GM13977 (cell line): ENCODE results near the gene AGAP1.

Source experiments
- DNase-seq: peaks from one replicate; pipeline ENCODE4 v3.0.0; 2012; ENCODE audit warnings: low spot score
- in situ Hi-C: fragments of 300-500 bp; cut with MboI; formaldehyde crosslinking; loops from one replicate; pipeline ENCODE4 v1.12.0; 2022; ENCODE audit warnings: low sequenced_read_pairs, low pct_unique_long_range_greater_than_20kb, mixed read lengths, inconsistent platforms; ENCODE audit not compliant: unreplicated experiment
- TF ChIP-seq, protein P1 (sequence below): IDR thresholded peaks from 2 replicates; pipeline ENCODE4 v1.5.1; 2012; ENCODE audit warnings: mild to moderate bottlenecking, control low read depth; ENCODE audit not compliant: insufficient read depth; ENCODE audit errors: extremely low read depth, missing control alignments

Gene AGAP1

DNA sequence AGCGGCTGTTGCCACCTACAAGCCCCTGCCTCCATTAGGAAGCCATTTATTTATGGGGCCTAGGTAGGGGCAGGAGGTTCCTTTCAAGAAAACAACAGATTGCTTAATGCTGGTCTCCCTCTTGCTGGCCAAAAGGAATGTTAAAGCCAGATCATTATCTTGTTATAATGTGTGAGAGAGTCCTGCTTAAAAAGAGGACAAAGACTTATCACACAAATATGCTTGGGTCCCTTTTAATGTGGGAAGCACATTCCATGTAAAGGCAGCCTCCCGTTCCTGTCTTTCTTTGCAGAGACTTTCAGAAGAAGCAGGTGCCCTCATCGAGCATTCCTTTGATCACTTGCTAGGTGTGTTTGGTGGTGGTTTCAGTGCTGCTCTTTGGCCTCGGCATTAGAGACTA lies 76.4 kb downstream of the AGAP1 start:
- DNase-seq = no peak
- in situ Hi-C loops = no loop called here
- TF ChIP-seq, protein P1, sequence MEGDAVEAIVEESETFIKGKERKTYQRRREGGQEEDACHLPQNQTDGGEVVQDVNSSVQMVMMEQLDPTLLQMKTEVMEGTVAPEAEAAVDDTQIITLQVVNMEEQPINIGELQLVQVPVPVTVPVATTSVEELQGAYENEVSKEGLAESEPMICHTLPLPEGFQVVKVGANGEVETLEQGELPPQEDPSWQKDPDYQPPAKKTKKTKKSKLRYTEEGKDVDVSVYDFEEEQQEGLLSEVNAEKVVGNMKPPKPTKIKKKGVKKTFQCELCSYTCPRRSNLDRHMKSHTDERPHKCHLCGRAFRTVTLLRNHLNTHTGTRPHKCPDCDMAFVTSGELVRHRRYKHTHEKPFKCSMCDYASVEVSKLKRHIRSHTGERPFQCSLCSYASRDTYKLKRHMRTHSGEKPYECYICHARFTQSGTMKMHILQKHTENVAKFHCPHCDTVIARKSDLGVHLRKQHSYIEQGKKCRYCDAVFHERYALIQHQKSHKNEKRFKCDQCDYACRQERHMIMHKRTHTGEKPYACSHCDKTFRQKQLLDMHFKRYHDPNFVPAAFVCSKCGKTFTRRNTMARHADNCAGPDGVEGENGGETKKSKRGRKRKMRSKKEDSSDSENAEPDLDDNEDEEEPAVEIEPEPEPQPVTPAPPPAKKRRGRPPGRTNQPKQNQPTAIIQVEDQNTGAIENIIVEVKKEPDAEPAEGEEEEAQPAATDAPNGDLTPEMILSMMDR = no peak

DNA sequence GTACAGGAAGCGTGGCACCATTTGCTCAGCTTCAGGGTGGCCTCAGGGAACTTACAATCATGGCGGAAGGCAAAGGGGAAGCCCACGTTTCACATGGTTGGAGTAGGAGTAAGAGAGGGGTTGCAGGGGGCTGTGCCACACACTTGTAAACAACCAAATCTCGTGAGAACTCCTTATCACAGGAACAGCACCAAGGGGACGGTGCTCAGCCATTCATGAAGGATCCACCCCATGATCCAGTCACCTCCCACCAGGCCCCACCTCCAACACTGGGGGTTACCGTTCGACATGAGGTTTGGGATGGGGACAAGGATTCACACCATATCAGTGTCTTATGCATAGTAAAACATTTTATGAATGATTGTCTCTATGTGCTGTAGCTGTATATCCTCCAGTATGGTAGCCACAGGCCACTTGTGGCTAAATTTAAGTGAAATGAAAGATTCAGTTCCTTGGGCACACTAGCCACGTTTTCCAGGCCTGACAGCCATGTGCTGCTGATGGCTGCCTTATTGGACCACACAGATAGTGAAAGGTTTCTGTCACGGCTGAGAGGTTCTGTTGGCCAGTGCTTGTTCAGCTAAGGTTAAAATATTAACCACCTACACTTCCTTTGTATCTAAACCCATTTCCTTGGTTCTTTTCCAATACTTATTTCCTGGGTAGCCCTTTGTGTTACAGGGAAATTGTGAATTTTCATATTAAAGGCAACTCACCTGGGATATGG lies 77.3 kb downstream of the AGAP1 start:
- no peak for DNase-seq
- TF ChIP-seq, protein P1 = no peak
- in situ Hi-C loops = no loop called here

DNA sequence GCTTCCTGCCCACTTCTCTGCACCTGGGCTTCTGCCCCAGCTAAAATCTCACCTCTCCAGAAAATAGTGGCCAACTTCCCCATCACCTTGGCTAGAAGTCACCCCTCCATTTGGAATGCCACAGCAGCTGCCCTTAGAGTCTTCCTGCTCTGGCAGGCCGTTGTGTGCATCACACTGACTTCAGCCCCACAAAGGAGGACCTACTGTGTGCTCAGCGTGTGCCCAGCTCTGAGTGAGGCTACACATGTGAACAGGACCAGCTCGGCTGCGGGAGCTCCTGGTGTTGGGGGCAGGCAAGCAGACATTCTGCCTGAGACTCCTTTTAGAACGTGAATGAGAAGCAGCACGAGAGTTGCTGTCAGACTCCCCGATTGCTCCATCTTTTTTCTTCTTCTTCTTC lies 78.7 kb downstream of the AGAP1 start:
- TF ChIP-seq, protein P1 = no peak
- in situ Hi-C loops = no loop called here
- no peak for DNase-seq

DNA sequence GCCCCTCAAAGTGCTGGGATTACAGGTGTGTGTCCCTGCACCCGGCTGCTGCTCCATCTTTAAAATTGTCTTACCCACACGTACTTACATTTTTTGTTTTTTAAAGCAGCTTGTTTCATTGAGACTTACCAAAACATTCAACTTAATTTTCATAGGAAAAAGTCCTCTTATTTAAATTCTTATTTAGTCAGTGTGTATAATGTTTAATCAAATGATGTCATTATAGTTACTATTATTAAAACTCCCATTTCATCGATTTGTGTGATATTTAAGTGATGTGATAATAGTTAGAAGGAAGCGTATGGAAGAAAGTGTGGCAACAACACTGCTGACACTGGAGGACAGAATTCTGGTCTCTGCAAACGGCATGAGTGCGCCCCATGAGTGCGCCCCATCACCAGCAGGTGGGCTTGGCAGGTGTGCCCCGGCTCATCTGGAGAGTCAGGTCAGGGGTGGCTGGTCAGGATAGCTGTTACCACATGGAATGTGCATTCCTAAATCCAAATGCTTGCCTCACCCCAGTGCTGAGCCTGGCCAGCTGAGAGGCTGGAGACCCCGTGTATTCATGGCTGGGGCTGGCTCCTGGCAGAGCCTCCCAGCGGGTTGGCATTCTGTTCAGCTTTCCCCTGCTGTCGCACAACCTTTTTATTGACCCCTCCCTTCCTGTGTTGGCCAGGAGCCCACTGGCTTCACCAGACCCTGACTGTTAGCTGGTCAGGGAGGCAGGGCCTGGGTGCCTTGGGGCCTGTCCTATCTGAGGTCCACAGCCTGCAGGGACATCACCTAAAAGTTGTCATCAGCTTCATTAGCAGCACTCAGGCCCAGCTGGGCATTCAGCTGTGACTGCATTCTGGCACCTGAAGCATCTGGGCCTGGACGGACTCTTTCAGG lies 79.7 kb downstream of the AGAP1 start:
- DNase-seq = no peak
- in situ Hi-C loops = no loop called here
- TF ChIP-seq, protein P1 = no peak

DNA sequence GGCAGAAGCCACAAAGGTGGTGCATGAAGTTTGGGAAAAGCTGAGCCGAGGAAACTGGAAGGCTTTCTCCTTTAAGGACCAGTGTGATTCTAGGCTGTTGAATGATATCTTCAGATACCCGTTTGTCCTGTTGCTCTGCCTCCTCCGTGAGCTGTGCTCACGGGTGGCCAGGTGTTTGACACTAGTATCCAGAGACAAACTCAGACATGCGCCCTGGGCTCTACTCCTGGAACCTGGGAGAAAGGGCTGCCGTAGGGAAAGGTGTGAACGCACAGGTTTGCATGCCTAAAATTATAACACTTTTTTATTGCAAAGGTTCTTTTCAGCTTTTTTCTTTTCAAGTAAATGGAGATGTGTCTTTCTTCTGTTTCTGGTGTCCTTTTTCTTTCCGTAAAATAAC lies 81.6 kb downstream of the AGAP1 start:
- in situ Hi-C loops = loop anchor here (25.0 kb wide), 1 partner anchor 438 kb away; no protein-coding TSS in a partner anchor

DNA sequence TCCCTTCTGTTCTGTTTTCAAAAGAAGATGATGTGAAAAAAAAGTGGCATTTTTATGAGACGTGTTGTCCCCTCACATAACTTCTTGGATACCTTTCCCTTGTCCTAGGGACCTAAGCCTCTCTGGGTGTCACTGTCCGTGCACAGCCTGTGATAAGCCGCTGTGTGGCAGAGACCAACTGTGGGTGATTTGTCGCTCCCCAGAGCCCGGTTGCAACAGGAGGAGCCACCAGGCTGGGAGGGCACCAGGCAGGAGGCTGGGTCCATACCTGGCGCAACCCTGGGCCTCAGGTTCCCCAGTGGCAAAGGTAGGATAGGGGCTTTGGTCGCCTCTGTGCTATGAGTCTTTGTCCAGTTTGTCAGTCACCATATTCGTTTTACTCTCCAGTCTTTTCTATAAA lies 82.1 kb downstream of the AGAP1 start:
- TF ChIP-seq, protein P1 = no peak
- in situ Hi-C loops = loop anchor here (25.0 kb wide), 1 partner anchor 439 kb away; no protein-coding TSS in a partner anchor
- no peak for DNase-seq

More for the DNA sequence above, 81.6 kb downstream of the AGAP1 start:
- TF ChIP-seq, protein P1 = no peak
- no peak for DNase-seq
